Spleen (tissue), 7 donors: ENCODE measurements around the gene ENGASE.

Experiments used
- CTCF ChIP-seq, 11 experiments: fragments of 200-600 bp in 7 of 11; fragments of 450-650 bp in 4 of 11; sonication (generic) in 4 of 11; IDR thresholded peaks in 8 of 11; conservative IDR thresholded peaks in 3 of 11; 1 replicate in 7 of 11; 2 replicates in 4 of 11; pipeline versions ENCODE4 v1.4.0 to v1.8.0; 2016 to 2021; ENCODE audit warnings: antibody characterized with exemption in 11 of 11, inconsistent platforms in 4 of 11, mild to moderate bottlenecking in 1 of 11
- POLR2AphosphoS5 ChIP-seq, 3 donors: sonication (generic); formaldehyde crosslinking; IDR thresholded peaks; one replicate each; pipeline ENCODE4 v1.5.1; 2017; ENCODE audit warnings: antibody characterized with exemption in 3 of 3
- donor health status: DM: no; HTN: no; CAD: no; lungs with moderate emphysema.
- donor health status: DM: no; HTN: no; CAD: no.
- donor health status: DM: no; HTN: no; CAD: no.

- no peak for TF ChIP-seq CTCF (IDR thresholded peaks at IDR 0.05 in 8 of 11, conservative IDR thresholded peaks at IDR 0.05 in 3 of 11)
- TF ChIP-seq POLR2AphosphoS5 (IDR thresholded peaks at IDR 0.05), result no peak
Observed at GRCh38 chr17:79106958-79107357, 32.3 kb downstream of the ENGASE start.
